HL-60 (cell line): ENCODE results near the gene SHISA2.

Experiments used
- GABPA ChIP-seq: IDR thresholded peaks from 2 replicates; pipeline ENCODE4 v1.6.1; 2012; ENCODE audit warnings: low read depth
- POLR2AphosphoS5 ChIP-seq: IDR thresholded peaks from 2 replicates; pipeline ENCODE4 v1.6.1; 2012; ENCODE audit warnings: low read depth
- SPI1 ChIP-seq: IDR thresholded peaks from 2 replicates; pipeline ENCODE4 v1.6.1; 2012; ENCODE audit warnings: low read depth, mild to moderate bottlenecking, borderline replicate concordance
- TF ChIP-seq, protein P1 (sequence below): IDR thresholded peaks from one replicate; pipeline ENCODE4 v1.5.1; 2011; ENCODE audit warnings: low read length, control low read depth, inconsistent platforms; ENCODE audit not compliant: insufficient read depth
- TF ChIP-seq, protein P2 (sequence below): IDR thresholded peaks from 2 replicates; pipeline ENCODE4 v1.6.1; 2012; ENCODE audit warnings: low read depth; ENCODE audit not compliant: insufficient replicate concordance

DNA sequence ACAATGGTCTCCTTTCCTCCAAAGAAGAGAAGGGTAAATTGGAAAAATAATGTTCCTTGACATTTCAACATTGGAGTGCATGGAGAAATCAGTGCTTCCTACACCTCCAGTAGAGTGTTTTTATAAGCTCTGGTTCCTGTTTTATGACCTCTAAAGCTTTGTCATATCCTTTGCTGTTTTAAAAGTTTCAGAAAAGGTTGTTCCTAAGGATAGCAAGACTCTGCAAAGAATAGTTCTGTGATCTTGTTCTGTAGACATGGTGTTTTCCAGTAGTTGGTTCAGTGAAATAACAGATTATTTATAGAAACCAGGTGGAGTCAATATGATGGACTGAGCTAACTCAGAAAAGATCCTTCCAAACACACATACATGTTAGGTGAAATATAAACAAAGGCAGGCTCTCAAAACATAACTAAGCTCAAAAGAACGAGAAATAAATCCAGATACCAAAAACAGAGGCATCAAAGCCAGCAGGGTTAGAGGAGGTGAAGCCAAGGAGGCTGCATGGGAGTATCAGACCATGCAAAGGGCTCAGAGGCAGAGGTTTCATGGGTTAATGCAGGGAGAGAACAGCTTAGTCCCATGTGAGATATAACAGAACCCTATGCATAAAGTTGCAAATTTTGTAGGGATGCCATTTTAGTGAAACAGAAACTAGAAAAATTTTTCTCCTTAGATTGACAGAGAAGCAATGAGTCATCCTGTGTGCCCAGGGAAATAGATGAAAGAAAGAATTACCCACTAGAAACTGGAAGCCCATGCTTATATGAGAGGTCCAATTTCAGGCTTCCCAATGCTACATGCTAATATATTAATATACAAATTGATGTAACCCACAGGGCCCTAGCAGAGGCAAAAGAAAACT, 44.3 kb downstream of the SHISA2 start:
- TF ChIP-seq, protein P1, sequence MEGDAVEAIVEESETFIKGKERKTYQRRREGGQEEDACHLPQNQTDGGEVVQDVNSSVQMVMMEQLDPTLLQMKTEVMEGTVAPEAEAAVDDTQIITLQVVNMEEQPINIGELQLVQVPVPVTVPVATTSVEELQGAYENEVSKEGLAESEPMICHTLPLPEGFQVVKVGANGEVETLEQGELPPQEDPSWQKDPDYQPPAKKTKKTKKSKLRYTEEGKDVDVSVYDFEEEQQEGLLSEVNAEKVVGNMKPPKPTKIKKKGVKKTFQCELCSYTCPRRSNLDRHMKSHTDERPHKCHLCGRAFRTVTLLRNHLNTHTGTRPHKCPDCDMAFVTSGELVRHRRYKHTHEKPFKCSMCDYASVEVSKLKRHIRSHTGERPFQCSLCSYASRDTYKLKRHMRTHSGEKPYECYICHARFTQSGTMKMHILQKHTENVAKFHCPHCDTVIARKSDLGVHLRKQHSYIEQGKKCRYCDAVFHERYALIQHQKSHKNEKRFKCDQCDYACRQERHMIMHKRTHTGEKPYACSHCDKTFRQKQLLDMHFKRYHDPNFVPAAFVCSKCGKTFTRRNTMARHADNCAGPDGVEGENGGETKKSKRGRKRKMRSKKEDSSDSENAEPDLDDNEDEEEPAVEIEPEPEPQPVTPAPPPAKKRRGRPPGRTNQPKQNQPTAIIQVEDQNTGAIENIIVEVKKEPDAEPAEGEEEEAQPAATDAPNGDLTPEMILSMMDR: no peak
- TF ChIP-seq POLR2AphosphoS5 (no peak), GABPA (no peak), SPI1 (no peak)
- TF ChIP-seq, protein P2, sequence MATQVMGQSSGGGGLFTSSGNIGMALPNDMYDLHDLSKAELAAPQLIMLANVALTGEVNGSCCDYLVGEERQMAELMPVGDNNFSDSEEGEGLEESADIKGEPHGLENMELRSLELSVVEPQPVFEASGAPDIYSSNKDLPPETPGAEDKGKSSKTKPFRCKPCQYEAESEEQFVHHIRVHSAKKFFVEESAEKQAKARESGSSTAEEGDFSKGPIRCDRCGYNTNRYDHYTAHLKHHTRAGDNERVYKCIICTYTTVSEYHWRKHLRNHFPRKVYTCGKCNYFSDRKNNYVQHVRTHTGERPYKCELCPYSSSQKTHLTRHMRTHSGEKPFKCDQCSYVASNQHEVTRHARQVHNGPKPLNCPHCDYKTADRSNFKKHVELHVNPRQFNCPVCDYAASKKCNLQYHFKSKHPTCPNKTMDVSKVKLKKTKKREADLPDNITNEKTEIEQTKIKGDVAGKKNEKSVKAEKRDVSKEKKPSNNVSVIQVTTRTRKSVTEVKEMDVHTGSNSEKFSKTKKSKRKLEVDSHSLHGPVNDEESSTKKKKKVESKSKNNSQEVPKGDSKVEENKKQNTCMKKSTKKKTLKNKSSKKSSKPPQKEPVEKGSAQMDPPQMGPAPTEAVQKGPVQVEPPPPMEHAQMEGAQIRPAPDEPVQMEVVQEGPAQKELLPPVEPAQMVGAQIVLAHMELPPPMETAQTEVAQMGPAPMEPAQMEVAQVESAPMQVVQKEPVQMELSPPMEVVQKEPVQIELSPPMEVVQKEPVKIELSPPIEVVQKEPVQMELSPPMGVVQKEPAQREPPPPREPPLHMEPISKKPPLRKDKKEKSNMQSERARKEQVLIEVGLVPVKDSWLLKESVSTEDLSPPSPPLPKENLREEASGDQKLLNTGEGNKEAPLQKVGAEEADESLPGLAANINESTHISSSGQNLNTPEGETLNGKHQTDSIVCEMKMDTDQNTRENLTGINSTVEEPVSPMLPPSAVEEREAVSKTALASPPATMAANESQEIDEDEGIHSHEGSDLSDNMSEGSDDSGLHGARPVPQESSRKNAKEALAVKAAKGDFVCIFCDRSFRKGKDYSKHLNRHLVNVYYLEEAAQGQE: no peak
